GM19043 (cell line): ENCODE data around the gene PRSS36.

Experiments
- ATAC-seq: cut with Tn5 transposase; IDR thresholded peaks from one replicate; pipeline ENCODE4 v1.9.1; 2021; ENCODE audit warnings: low read depth; ENCODE audit not compliant: unreplicated experiment

PRSS36 gene

DNA sequence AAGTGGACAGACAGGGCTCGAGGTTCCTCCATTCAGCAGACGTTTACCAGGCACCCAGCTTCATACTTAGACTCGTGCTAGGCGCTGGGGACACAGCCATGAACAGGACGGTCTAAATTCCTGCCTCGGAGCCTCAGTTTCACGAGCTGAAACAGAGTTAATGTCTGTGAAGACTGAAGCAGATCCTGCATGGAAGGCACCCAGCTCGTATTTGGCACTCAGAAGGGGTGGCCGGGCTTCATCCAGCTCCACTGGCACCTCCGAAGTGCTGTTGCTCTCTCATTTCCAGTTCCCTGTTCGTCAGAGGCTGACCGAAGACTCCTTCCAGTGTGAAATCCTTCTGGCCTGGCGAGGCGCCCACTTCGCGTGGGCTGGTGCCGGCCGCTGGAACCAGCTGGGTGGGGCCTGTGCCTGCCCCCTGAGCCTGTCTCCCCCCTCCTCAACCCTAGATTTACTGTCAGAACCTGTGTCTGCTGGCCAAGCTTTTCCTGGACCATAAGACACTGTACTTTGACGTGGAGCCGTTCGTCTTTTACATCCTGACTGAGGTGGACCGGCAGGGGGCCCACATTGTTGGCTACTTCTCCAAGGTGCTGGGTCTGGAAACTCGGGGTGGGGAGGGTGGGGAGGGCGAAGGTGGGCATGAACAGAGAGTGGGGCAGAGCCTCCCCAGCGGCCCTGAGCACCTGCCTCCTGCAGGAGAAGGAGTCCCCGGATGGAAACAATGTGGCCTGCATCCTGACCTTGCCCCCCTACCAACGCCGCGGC lies 20.1 kb downstream of the PRSS36 start:
- no peak for ATAC-seq

DNA sequence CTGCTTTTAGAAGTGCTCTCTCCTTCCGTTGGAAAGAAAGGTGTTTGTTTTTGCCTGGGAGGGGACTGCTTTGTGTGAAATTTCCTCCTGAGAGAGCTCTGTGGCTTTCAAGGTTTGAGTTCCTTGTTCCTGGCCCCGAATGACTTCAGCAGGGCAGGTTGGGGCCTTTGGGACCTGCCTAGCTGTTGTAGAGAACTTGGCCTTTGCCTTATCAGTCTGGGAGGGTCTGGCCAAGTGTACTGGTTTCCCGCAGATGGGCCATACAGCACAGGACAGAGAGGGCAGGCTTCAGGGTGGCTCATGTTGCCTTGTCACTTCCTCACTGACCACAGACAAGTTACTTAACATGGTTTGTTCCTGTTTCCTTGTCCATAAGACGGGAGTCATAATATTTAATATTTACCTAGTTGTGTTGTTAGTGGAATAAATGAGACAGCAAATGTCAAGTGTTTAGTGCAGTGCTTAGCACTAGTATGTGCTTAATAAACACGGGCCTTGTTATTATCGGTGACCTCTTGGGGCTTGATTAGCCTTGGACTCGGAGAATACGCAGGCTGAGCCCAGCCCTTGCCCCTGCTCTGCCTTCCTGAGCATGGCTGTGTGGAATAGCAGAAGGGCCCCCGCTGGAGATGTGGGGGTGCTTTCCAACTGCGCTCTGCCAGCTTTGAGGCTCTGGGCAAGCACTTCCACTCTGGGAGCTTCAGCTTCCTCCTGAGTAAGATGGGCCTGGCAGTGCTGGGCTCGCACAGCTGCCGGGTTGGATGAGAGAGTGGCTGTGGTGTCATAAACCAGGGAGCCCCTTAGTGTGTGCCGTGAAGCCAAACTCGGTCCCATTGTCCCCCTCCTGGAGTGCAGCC lies 20.9 kb downstream of the PRSS36 start:
- no peak for ATAC-seq

DNA sequence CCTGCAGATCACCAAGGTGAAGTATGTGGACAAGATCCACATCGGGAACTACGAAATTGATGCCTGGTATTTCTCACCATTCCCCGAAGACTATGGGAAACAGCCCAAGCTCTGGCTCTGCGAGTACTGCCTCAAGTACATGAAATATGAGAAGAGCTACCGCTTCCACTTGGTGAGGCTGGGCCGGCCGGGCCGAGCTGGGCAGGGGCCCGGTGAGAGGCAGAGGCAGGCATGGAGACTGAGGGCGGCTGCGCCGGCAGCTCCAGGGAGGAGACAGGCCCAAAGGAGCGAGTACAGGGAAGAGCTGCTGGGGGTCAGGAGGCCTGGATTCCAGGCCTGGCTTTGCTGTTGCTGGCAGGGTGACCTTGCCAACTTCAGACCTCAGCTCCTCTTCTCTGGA lies 22.7 kb downstream of the PRSS36 start:
- no peak for ATAC-seq

DNA sequence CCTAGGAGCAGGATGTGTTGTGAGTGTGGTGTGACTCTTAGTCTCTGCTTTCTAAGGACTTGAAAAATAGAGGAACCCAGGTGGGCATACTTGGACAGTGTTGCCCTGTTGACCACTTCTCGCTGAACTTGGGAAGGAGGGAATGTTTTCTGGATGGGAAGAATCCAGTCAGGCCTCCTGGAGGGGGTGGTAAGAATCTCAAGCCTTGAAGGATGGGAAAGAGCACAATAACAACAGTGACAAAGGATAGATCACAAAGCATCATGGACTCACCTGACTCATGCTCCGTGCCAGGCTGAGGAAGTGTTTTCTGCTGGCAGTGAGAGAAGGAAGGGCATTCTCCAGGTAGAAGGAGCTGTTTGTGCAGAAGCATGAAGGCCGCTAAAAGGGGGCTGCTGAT lies 24.0 kb downstream of the PRSS36 start:
- no peak for ATAC-seq

DNA sequence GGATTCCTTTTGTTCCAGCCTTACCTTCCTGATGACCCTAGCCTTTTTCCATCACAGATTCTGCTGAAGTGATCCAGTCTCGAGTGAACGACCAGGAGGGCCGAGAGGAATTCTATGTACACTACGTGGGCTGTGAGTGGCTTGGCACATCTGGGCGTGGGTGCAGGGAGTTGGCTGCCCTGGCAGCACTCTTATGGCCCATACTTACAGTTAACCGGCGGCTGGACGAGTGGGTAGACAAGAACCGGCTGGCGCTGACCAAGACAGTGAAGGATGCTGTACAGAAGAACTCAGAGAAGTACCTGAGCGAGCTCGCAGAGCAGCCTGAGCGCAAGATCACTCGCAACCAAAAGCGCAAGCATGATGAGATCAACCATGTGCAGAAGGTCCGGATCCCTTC lies 29.7 kb downstream of the PRSS36 start:
- no peak for ATAC-seq

DNA sequence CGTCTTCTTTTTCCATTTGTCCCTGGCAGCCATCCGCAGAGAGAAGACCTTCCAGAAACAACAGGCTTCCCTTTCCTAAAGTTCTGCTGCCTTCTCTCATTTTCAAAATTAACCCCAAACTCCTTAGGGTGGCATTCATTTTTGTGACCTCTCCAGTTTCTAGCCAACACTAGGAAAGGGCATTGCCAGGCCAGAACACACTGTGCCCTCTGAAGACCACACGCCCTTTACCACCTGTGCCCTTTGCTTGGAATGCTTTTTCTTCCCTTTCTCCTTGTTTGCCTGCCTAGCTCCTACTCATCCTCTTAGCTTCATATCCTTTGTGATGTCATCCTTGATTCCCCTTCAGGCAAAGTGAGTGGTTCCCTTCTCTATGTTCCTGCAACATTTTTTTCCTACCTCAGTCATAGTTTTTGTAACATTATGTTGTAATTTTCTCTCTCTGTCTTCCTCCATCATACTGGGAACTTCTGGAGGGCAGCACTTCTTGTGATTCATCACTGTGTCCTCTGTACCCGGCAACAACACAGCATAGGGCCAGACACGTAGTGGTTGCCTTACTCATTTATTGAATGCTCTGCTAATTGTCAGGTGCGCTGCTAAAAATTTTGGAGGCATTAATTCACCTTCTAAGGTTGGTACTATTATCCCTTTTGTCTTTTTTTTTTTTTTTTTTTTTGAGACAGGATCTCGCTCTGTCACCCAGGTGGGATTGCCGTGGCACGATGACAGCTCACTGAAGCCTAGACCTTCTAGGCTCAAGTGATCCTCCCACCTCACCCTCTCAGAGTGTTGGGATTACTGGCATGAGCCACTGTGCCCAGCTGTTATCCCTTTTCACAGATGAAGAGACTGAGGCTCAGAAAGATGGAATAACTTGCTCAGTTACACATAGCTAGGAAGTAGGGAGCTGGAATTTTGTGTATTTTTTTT lies 31.4 kb downstream of the PRSS36 start:
- ATAC-seq: no peak

DNA sequence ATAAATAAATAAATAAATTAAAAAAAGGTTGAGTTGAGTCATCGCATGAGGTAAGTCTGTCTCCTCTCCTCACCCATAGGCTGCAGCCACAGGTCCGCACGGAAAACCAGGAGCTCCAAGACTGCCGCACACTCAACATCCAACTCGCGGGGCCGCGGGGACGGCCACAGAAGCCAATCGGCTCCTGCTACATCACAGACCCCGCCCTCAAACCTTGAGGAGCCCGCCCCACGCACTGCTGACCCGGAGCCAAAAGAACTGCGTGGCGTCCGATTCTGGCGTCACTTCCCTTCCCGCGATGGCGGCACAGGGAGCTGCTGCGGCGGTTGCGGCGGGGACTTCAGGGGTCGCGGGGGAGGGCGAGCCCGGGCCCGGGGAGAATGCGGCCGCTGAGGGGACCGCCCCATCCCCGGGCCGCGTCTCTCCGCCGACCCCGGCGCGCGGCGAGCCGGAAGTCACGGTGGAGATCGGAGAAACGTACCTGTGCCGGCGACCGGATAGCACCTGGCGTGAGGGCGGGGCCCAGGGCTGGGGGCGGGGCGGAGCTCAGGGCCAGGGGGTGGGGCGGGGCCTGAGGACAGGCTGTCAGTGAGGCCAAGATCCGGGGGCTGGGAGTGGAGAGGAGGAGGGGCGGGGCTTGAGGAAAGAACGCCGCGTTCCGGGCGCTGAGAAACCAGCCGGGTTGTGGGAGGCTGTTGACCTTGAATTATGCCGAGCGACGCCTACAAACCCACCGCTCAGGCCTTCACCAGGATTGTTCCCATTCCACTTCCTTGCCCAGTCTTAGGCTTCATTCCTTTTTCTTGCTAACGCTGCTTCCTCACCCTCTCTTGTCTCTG lies 32.3 kb downstream of the PRSS36 start, which contains the start of gene KAT8:
TSS of gene KAT8 (plus strand) at position 281 of the 839 bp plus-strand sequence. CDS start at position 299, 18 bp downstream.
- ATAC-seq: peak; percentile 83

DNA sequence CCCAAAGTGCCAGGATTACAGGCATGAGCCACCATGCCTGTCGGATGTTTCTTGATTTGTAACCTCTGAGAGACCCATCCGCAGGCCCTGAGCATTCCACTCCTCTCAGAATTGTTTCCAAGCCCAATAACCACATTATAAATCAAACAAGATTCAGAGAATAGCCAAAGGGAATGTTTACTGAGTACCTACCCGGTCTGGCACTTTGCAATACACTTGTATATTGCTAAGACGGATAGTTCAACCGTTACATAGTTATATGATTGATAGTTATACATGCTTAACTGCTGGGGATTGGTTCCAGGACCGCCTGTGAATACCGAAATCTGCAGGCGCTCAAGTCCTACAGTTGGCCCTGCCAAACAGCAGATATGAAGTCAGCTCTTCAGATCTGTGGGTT lies 35.4 kb downstream of the PRSS36 start:
- ATAC-seq: no peak

DNA sequence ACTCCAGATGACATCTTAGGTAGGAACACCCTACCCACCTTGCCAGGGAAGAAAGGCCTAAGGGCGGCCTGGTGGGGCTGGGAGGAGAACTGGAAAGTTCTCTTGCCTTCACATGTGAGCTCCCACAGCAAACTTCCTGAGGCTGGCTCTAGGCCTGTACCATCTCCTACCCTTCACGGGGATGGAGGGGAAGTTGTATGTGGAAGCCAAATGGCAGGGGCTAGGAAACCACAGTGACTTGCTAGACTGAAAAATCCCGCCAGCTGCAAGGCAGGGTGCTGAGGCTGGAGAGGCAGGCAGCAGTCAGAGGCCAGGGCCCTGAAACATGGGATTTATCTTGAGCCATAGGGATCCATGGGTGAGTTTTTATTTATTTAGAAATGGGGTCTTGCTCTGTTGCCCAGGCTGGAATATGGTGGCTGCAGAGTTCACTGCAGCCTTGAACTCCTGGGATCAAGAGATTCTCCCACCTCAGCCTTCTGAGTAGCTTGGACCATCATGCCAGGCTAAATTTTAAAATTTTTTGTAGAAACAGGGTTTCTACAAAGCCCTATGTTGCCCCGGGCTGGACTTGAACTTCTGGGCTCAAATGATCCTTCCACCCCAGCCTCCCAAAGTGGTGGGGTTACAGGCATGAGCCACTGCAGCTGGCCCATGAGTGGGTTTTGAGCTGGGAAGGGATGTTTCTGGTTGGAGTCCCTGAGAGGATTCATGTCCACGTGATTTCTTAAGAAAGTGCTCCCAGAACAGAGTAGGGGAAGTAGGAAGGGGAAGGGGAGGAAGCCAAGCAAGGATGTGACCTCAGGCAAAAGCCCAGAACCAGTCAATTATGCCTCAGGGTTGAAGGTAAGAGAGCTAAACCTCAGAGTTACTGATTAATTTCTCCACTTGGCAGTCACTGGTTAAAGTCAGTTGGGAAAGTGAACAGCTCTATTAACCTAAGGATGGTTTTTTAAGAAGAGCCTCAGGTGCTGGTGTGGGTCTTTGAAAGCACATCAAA lies 36.4 kb downstream of the PRSS36 start:
- ATAC-seq: peak; percentile 38

DNA sequence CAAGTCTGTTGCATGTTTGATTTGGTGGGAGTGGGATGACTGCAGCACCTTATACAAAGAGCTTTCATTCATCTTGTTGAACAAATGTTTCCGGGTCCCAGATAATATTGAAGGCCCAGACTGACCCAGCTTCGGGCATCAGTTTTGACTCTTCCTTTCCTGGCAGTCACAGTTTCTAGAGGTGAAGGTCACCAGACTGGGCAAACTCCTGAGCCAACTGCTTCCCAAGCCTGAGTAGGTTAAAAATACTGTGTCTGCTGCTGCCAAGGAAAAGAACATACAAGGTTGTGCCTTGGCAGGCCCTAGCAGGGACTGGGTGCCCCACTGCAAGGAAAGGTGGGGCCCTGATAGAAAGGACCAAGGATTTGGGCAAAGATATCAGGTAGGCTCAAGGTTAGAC lies 37.2 kb downstream of the PRSS36 start:
- no peak for ATAC-seq

DNA sequence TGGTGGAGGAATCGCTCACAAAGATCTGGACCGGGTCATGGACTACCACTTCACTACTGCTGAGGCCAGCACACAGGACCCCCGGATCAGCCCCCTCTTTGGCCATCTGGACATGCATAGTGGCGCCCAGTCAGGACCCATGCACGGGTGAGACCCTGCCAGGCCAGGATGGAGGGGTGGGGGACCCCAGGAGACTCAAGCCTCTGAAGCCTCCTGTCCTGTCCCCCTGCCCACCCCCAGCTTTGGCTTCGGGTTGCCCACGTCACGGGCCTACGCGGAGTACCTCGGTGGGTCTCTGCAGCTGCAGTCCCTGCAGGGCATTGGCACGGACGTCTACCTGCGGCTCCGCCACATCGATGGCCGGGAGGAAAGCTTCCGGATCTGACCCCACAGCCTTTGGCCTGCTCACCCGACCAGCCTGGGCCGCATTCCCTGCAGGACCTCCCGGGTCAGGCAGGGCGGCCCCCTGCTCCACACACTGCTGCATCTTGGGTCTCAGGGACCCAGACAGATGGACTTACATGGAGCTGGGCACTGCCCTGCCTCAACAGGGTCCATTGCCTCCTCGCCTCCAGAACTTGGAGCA lies 37.9 kb downstream of the PRSS36 start:
- ATAC-seq: no peak

DNA sequence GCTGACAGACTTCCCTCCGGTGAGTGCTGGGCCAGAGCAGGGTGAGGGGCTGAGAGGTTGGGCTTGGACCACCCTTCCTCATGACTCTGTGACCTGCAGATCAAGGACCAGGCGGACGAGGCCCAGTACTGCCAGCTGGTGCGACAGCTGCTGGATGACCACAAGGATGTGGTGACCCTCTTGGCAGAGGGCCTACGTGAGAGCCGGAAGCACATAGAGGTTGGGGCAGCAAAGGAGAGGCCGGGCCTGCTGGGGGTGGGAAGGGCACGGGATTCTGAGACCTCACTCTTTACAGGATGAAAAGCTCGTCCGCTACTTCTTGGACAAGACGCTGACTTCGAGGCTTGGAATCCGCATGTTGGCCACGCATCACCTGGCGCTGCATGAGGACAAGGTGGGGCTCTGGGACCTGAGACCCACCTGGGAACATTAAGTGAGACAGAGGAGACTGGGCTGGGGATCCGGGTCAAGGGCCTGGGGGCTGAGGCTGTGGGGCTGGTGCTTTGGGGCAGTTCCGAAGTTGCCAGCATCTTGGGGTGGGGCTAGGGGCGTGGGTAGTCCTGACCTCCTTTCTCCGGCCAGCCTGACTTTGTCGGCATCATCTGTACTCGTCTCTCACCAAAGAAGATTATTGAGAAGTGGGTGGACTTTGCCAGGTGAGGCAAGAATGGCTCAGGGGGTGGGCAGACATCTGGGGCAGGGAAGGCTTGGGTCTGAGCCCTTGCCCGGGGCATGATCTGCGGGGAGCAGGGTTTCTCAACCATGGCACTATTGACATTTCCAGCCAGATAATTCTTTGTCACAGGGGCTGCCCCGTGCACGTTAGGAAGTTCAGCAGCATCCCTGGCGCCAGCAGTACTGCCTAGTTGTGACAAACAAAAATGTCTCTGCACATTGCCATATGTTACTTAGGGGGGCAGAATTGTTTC lies 39.5 kb downstream of the PRSS36 start:
- no peak for ATAC-seq

DNA sequence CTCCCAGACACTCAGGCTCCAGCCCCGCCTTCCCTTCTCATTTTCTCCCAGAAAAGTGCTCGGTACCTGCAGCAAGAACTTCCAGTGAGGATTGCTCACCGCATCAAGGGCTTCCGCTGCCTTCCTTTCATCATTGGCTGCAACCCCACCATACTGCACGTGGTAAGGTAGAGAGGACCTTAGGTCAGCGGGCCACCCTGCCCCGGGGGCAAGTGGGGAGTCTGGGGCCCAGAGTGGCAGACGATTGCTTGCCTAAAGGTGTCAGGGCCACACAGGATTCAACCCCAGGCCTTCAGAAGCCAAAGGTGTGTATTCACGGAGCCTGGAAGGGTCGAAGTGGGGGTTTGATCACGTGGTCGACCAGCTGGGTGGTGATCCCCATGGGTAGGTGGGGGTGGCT lies 40.2 kb downstream of the PRSS36 start:
- no peak for ATAC-seq

DNA sequence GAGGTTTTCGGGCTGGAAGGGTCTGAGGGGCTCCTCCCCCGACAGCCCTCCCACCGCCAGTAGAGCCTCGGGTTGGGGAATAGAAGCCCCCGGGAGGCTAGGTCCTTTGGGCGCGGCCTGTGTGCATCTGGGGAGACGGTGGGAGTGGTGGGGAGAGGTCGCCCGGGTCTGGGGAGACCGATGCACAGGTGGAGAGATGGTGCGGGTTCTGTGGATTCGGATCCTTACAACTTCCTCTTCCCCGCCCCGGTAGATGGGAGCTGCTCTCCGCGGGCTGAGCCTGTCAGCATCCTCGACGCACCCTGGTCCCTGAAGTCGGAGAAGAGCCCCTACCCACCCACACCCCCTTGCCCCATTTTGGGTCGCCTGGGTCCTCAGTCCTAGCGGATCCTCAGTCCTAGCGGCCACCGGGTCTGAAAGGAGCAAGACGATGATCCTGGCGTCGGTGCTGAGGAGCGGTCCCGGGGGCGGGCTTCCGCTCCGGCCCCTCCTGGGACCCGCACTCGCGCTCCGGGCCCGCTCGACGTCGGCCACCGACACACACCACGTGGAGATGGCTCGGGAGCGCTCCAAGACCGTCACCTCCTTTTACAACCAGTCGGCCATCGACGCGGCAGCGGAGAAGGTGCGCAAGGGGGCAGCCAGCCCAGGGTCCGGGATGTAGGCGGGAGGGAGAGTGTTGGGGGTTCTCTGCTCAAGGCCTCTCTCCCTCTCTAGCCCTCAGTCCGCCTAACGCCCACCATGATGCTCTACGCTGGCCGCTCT lies 40.9 kb downstream of the PRSS36 start:
- no peak for ATAC-seq

DNA sequence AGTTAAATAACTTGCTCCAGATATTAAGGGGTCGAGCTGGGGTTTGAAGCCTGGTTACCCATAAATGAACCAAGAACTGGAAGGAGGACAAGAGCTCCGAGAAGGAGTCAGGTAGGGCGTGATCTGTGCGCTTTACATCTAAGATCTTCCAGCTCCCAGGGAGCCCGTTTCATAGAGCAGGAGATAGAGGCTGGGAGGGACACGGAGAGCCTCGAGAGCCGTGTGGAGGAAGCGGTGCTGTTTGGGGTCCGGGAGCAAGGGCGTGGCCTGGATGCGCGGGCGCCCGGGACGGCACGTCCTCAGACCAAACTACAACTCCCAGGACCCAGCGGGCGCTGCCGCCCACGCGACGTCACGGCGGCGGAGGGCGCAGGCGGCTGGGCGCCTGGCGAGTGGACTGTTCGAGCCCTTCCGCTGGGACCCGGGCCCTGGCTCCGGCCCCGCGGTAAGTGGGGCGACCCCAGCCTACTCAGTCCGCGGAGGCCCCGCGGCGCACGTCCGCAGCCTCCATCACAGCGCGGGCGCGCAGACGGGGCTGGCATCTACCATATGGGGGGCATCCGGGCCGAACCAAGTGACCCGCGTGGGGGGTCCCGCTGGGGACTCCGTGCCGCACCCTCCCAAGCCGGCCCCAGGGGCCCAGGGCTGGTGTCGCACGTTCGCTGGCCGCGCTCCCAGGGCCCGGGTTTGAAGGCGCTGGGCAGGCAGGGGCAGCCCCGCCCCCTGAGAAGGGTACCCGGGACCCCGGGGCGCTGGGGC lies 41.7 kb downstream of the PRSS36 start, which contains the start of gene BCKDK:
TSS of gene BCKDK (plus strand) at position 352 of the 759 bp plus-strand sequence. CDS start 838 bp downstream, outside the sequence.
- peak; percentile 72 for ATAC-seq

DNA sequence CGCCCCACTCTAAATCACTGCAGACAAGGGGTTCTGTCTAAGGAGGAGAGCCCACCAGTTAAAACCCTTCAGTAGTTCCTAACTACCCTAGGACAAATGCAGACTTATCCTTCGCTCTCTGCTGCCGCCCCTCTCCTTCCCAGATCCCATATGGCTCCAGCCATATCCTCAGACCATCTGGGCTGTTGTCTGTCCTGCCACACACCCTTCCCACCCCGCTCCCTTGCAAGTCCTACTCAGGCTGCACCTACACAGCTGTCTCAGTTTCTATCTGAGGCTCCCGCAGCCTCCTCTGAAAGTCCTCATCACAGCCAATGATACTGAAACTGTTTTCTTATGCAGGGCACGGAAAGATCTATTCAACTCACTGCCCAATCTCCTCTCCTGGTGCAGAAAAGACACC lies 42.4 kb downstream of the PRSS36 start:
- peak; percentile 64 for ATAC-seq
